Endothelial cell of umbilical vein (primary cell): ENCODE data around the gene PARN. TPM values are rescaled to one million over a fixed set of nuclear protein-coding genes. Genes with fewer than 3 reads are reported as not detected.
A peak's percentile ranks its signal among the peaks of the same experiment; 100 is the strongest.

ENCODE experiments used
- BruUV-seq: library from RNA; stranded (reverse); fragments of 400-500 nt; replicated peaks from 2 replicates; lab custom pipeline; 2021; lab: Mats Ljungman, UMichigan
- CTCF ChIA-PET: fragments of 300-600, 350-600 bp; sonication (Branson Sonifier 250); formaldehyde crosslinking; loops from one replicate; lab custom pipeline; 2021; ENCODE audit warnings: antibody characterized with exemption, inconsistent platforms; lab: Charles Lee
- POLR2A ChIA-PET: fragments of 300-600, 350-600 bp; sonication (Branson Sonifier 250); formaldehyde crosslinking; loops from one replicate; lab custom pipeline; 2021; ENCODE audit warnings: antibody characterized with exemption, inconsistent platforms; lab: Charles Lee
- DNase-seq: peaks from one replicate; pipeline ENCODE4 v3.0.0-alpha.2; 2011; ENCODE audit warnings: low read depth, low spot score
- FAIRE-seq: peaks from 2 replicates; lab custom pipeline; 2011; peaks lifted over from hg19 to GRCh38; lab: Jason Lieb, UNC
- H2AFZ ChIP-seq: 2 replicates; pipeline ENCODE4 v1.6.0; 2012; ENCODE audit warnings: low read depth, low read length, control low read depth, inconsistent platforms
- H3K27ac ChIP-seq: 2 replicates; pipeline ENCODE4 v1.5.1; 2011; ENCODE audit warnings: low read depth, mild to moderate bottlenecking, control low read depth, low read length, moderate library complexity; ENCODE audit not compliant: insufficient read depth
- H3K27me3 ChIP-seq, 2 experiments: 2 replicates each; pipeline versions ENCODE4 v1.6.0 to v1.6.1; 2011; ENCODE audit warnings: low read length in 2 of 2, mixed read lengths in 1 of 2; ENCODE audit not compliant: control insufficient read depth in 2 of 2, insufficient read depth in 2 of 2
- H3K36me3 ChIP-seq, 2 experiments: 2 replicates in 1 of 2; 3 replicates in 1 of 2; pipeline ENCODE4 v1.5.1; 2011; ENCODE audit warnings: low read length in 2 of 2, mild to moderate bottlenecking in 1 of 2, moderate library complexity in 1 of 2; ENCODE audit not compliant: control insufficient read depth in 2 of 2, insufficient read depth in 2 of 2; ENCODE audit errors: extremely low read depth in 1 of 2
- H3K4me1 ChIP-seq: 3 replicates; pipeline ENCODE4 v1.5.1; 2011; ENCODE audit warnings: mild to moderate bottlenecking, low read length; ENCODE audit not compliant: control insufficient read depth, insufficient read depth; ENCODE audit errors: extremely low read depth
- H3K4me2 ChIP-seq: 2 replicates; pipeline ENCODE4 v1.6.1; 2011; ENCODE audit warnings: low read length, control low read depth, mixed read lengths; ENCODE audit not compliant: insufficient read depth
- H3K4me3 ChIP-seq, 3 experiments: fragments of 200-600 bp in 1 of 3; sonication (generic), shearing (Covaris generic) in 1 of 3; replicated peaks in 1 of 3; 2 replicates each; pipeline ENCODE4 v1.5.1; 2011 to 2016; ENCODE audit warnings: control low read depth in 3 of 3, low read length in 3 of 3, mild to moderate bottlenecking in 2 of 3, inconsistent platforms in 1 of 3, low read depth in 1 of 3, moderate library complexity in 1 of 3; ENCODE audit not compliant: insufficient read depth in 1 of 3
- H3K79me2 ChIP-seq: 2 replicates; pipeline ENCODE4 v1.6.0; 2012; ENCODE audit warnings: low read length, inconsistent platforms; ENCODE audit not compliant: control insufficient read depth, insufficient read depth
- H3K9ac ChIP-seq: replicated peaks from 2 replicates; pipeline ENCODE3; 2011; ENCODE audit warnings: low read length, control low read depth; ENCODE audit not compliant: insufficient read depth; ENCODE audit errors: extremely low read depth
- H3K9me1 ChIP-seq: replicated peaks from 3 replicates; pipeline ENCODE4 v1.6.0; 2011; ENCODE audit warnings: mild to moderate bottlenecking, low read length; ENCODE audit not compliant: control insufficient read depth, insufficient read depth; ENCODE audit errors: extremely low read depth
- H3K9me3 ChIP-seq: replicated peaks from 2 replicates; pipeline ENCODE4 v1.5.1; 2012; ENCODE audit warnings: low read length, inconsistent platforms; ENCODE audit not compliant: control insufficient read depth, insufficient read depth
- H4K20me1 ChIP-seq: replicated peaks from 2 replicates; pipeline ENCODE3; 2011; ENCODE audit warnings: mild to moderate bottlenecking, low read length; ENCODE audit not compliant: control insufficient read depth, insufficient read depth; ENCODE audit errors: extremely low read depth
- EZH2 ChIP-seq: IDR thresholded peaks from 2 replicates; pipeline ENCODE4 v1.6.1; 2012; ENCODE audit warnings: borderline replicate concordance, low read depth, mild to moderate bottlenecking, moderate library complexity, low read length, inconsistent platforms; ENCODE audit not compliant: severe bottlenecking
- FOS ChIP-seq: IDR thresholded peaks from 2 replicates; pipeline ENCODE4 v1.6.1; 2011; ENCODE audit warnings: mild to moderate bottlenecking, low read length, moderate library complexity, borderline replicate concordance; ENCODE audit not compliant: insufficient read depth
- GATA2 ChIP-seq: IDR thresholded peaks from 2 replicates; pipeline ENCODE4 v1.7.0; 2011; ENCODE audit warnings: low read depth, mild to moderate bottlenecking, moderate library complexity, mixed read lengths, low read length; ENCODE audit not compliant: insufficient read length, insufficient read depth
- JUN ChIP-seq: IDR thresholded peaks from 2 replicates; pipeline ENCODE4 v1.6.1; 2011; ENCODE audit warnings: borderline replicate concordance, low read depth; ENCODE audit not compliant: insufficient read length, insufficient read depth
- MAX ChIP-seq: IDR thresholded peaks from 2 replicates; pipeline ENCODE4 v1.6.1; 2011; ENCODE audit not compliant: insufficient read depth, insufficient read length
- MYC ChIP-seq: IDR thresholded peaks from one replicate; pipeline ENCODE4 v1.6.1; 2011; ENCODE audit warnings: mild to moderate bottlenecking, low read depth, low read length
- POLR2A ChIP-seq: IDR thresholded peaks from 2 replicates; pipeline ENCODE4 v1.6.1; 2012; ENCODE audit warnings: low read depth, mild to moderate bottlenecking, control low read depth, low read length
- POLR2AphosphoS5 ChIP-seq: IDR thresholded peaks from 2 replicates; pipeline ENCODE4 v1.6.1; 2012; ENCODE audit warnings: low read depth, mild to moderate bottlenecking, control low read depth, low read length, moderate library complexity; ENCODE audit not compliant: insufficient read depth
- dilution Hi-C: fragments of 300-500 bp; cut with MboI; formaldehyde crosslinking; loops from one replicate; pipeline ENCODE4 v1.15.0; 2019; ENCODE audit warnings: low sequenced_read_pairs; ENCODE audit not compliant: extremely low pct_ligation_motif_present
- intact Hi-C: fragments of 100-400 bp; cut with micrococcal nuclease; formaldehyde crosslinking; loops from one replicate; pipeline ENCODE4 v1.10.0; 2022
- polyA plus RNA-seq, 4 experiments: library from polyadenylated mRNA; depleted of rRNA in 3 of 4; stranded (reverse) in 3 of 4; unstranded in 1 of 4; fragments of >200 nt; gene quantifications; 2 replicates each; pipeline versions ENCODE4 v1.2.1 to v1.2.3, GENCODE V29; 2011 to 2012; ENCODE audit warnings: missing spikeins in 1 of 4
- total RNA-seq: library from RNA; stranded (reverse); gene quantifications from 2 replicates; pipeline ENCODE4 v1.2.3, GENCODE V29; 2021

Gene PARN
- total and polyA plus RNA-seq, 2 donors (not counting 3 experiments of a cell fraction or from before 2014, with no cell fraction given): 16.9 to 24.6 TPM

GRCh38 chr16:14415291-14415690 is 214.8 kb downstream of the PARN start:
- Histone ChIP-seq H2AFZ (no peak overlapping the region), H3K79me2 (no peaks in the 10 kb centered on the region), H4K20me1 (no peaks in the 10 kb centered on the region), H3K27me3 (no peaks in the 10 kb centered on the region), H3K9me1 (no peaks in the 10 kb centered on the region), H3K9ac (no peak overlapping the region), H3K9me3 (no peaks in the 10 kb centered on the region), H3K36me3 (no peaks in the 10 kb centered on the region), H3K4me1 (no peaks in the 10 kb centered on the region), H3K27ac (no peak overlapping the region), H3K4me2 (no peak overlapping the region), H3K4me3 (no peak overlapping the region)
- FAIRE-seq: no peak
- BruUV-seq: no TSS peak
- dilution Hi-C loops: no loop called here
- CTCF ChIA-PET: no interaction called here
- TF ChIP-seq MAX (no peak), FOS (no peak), GATA2 (no peak), JUN (no peak), POLR2A (no peak), POLR2AphosphoS5 (no peak), EZH2 (no peak)
- POLR2A ChIA-PET: no interaction called here
- intact Hi-C loops: no loop called here
- DNase-seq: peak; percentile 57

GRCh38 chr16:14409563-14409962 is 220.5 kb downstream of the PARN start:
- Histone ChIP-seq H2AFZ (no peak overlapping the region), H3K9ac (no peak overlapping the region), H3K4me1 (no peaks in the 10 kb centered on the region), H3K4me2 (no peak overlapping the region), H3K9me3 (no peaks in the 10 kb centered on the region), H3K9me1 (no peaks in the 10 kb centered on the region), H3K4me3 (no peak overlapping the region), H3K79me2 (no peaks in the 10 kb centered on the region), H3K27me3 (no peaks in the 10 kb centered on the region), H3K27ac (no peak overlapping the region), H3K36me3 (no peaks in the 10 kb centered on the region), H4K20me1 (no peaks in the 10 kb centered on the region)
- FAIRE-seq: no peak
- BruUV-seq: no TSS peak
- intact Hi-C loops: no loop called here
- dilution Hi-C loops: no loop called here
- POLR2A ChIA-PET: no interaction called here
- CTCF ChIA-PET: no interaction called here
- no peak for DNase-seq
- no peak for TF ChIP-seq EZH2
- TF ChIP-seq MYC: no peak
- TF ChIP-seq POLR2A: no peak
